Natural killer cell (primary cell): ENCODE data around the gene STRN3. TPM values are rescaled to one million over a fixed set of nuclear protein-coding genes. Genes with fewer than 3 reads are reported as not detected.

Experiments used
- ATAC-seq, 3 donors: fragments of 150-1000 bp in 2 of 3; fragments of 200-7000 bp in 1 of 3; cut with Tn5 transposase; 1 replicate in 1 of 3; 2 replicates in 2 of 3; pipeline ENCODE4 v1.10.0; 2021; ENCODE audit warnings: mild to moderate bottlenecking in 2 of 3, moderate library complexity in 2 of 3
- DNase-seq, 2 donors: peaks; one replicate each; pipeline versions ENCODE4 v3.0.0 to v3.0.0-alpha.2; 2013 to 2021; ENCODE audit warnings: mixed read lengths in 1 of 2
- H3K27ac ChIP-seq: one replicate; pipeline ENCODE4 v1.5.1; 2013; ENCODE audit warnings: mild to moderate bottlenecking, low read length
- H3K27me3 ChIP-seq: one replicate; pipeline ENCODE4 v1.6.1; 2013; ENCODE audit warnings: low read length; ENCODE audit not compliant: control insufficient read depth, insufficient read depth
- H3K36me3 ChIP-seq: one replicate; pipeline ENCODE4 v1.6.1; 2013; ENCODE audit warnings: low read length; ENCODE audit not compliant: control insufficient read depth, insufficient read depth
- H3K4me1 ChIP-seq: one replicate; pipeline ENCODE4 v1.6.1; 2013; ENCODE audit warnings: low read length; ENCODE audit not compliant: control insufficient read depth, insufficient read depth
- H3K4me3 ChIP-seq: one replicate; pipeline ENCODE4 v1.5.1; 2013; ENCODE audit warnings: low read length
- H3K9me3 ChIP-seq: one replicate; pipeline ENCODE4 v1.6.1; 2013; ENCODE audit warnings: low read length; ENCODE audit not compliant: control insufficient read depth, insufficient read depth
- H3K27ac Mint-ChIP-seq, 2 donors: one replicate each; pipeline ENCODE4 v1.8.0; 2022; ENCODE audit warnings: mild to moderate bottlenecking in 2 of 2, mixed read lengths in 2 of 2, moderate library complexity in 1 of 2
- H3K27me3 Mint-ChIP-seq, 2 donors: one replicate each; pipeline ENCODE4 v1.8.0; 2022; ENCODE audit warnings: low read depth in 2 of 2, mixed read lengths in 2 of 2
- H3K36me3 Mint-ChIP-seq: one replicate; pipeline ENCODE4 v1.8.0; 2022; ENCODE audit warnings: mixed read lengths
- H3K4me1 Mint-ChIP-seq, 2 donors: one replicate each; pipeline ENCODE4 v1.8.0; 2022; ENCODE audit warnings: mixed read lengths in 2 of 2
- H3K4me3 Mint-ChIP-seq: one replicate; pipeline ENCODE4 v1.8.0; 2022; ENCODE audit warnings: mild to moderate bottlenecking, moderate library complexity, mixed read lengths
- H3K9me3 Mint-ChIP-seq, 2 donors: one replicate each; pipeline ENCODE4 v1.8.0; 2022; ENCODE audit warnings: mixed read lengths in 2 of 2
- WGBS: methylation state at CpG from one replicate; pipeline ENCODE4 v1.1.7; 2013; ENCODE audit warnings: missing lambda C conversion rate; ENCODE audit not compliant: insufficient coverage; 5-methylcytosine and 5-hydroxymethylcytosine counted together
- intact Hi-C: fragments of 100-400 bp; cut with micrococcal nuclease; formaldehyde crosslinking; loops from one replicate; pipeline ENCODE4 v1.14.2; 2022
- total RNA-seq, 4 donors: library from RNA; stranded (reverse); fragments of 120-200 nt in 1 of 4; gene quantifications; one replicate each; pipeline versions ENCODE4 v1.2.3 to v1.2.4, GENCODE V29; 2013 to 2022
- TF ChIP-seq, protein P1 (sequence below): fragments of 200-600 bp; IDR thresholded peaks from one replicate; pipeline ENCODE4 v1.8.0; 2022; ENCODE audit warnings: antibody characterized with exemption

Gene STRN3
- total RNA-seq, 3 donors from 2014 or later (not counting 1 experiment from before 2014, with no cell fraction given): 19.5 to 34.2 (median 31.1) TPM

DNA sequence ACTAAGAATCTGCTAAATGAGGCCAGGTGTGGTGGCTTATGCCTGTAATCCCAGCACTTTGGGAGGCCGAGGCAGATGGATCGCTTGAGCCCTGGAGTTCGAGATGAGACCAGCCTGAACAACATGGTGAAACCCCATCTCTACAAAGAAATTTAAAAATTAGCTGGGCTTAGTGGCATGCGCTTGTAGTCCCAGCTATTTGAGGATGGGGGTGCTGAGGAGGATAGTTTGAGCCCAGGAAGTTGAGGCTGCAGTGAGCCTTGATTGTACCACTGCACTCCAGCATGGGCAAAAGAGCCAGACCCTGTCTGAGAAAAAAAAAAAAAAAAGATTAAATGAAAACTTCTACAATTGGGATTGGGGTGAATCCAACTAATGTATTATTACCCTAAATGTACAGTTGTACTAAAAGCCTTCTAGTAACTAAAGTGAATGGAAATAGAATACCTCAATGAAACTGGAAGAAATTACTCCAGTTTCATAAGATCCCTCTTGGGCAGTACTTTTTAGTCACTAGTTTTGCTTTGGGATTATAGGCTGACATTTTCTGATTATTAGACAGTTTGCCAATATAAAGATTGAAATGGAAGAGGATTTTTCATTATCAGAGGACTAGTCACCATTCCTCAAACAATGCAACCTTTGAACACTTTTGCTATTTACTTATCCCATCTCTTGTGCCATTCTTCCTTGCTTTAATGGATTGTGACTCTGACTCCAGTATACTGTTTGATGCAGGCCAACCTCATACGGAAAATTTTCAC lies 137.5 kb downstream of the STRN3 start:
- Histone ChIP-seq H3K4me3 (no peak overlapping the region), H3K4me1 (no peaks in the 10 kb centered on the region), H3K27ac (no peak overlapping the region), H3K27me3 (no peaks in the 10 kb centered on the region), H3K36me3 (peaks cover 4% of the 10 kb centered on the region), H3K9me3 (no peaks in the 10 kb centered on the region)
- Mint-ChIP-seq H3K4me3 (no peak overlapping the region), H3K36me3 (no peaks in the 10 kb centered on the region), H3K27me3 (no peaks in the 10 kb centered on the region), H3K4me1 (no peaks in the 10 kb centered on the region), H3K9me3 (no peaks in the 10 kb centered on the region), H3K27ac (peak overlapping the region in 1 of 2 donors; percentile 51)
- intact Hi-C loops: no loop called here
- ATAC-seq (no peak), DNase-seq (no peak)
- WGBS: 98% methylated on average over 5 of the region's 5 CpGs
- TF ChIP-seq, protein P1, sequence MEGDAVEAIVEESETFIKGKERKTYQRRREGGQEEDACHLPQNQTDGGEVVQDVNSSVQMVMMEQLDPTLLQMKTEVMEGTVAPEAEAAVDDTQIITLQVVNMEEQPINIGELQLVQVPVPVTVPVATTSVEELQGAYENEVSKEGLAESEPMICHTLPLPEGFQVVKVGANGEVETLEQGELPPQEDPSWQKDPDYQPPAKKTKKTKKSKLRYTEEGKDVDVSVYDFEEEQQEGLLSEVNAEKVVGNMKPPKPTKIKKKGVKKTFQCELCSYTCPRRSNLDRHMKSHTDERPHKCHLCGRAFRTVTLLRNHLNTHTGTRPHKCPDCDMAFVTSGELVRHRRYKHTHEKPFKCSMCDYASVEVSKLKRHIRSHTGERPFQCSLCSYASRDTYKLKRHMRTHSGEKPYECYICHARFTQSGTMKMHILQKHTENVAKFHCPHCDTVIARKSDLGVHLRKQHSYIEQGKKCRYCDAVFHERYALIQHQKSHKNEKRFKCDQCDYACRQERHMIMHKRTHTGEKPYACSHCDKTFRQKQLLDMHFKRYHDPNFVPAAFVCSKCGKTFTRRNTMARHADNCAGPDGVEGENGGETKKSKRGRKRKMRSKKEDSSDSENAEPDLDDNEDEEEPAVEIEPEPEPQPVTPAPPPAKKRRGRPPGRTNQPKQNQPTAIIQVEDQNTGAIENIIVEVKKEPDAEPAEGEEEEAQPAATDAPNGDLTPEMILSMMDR: no peak

DNA sequence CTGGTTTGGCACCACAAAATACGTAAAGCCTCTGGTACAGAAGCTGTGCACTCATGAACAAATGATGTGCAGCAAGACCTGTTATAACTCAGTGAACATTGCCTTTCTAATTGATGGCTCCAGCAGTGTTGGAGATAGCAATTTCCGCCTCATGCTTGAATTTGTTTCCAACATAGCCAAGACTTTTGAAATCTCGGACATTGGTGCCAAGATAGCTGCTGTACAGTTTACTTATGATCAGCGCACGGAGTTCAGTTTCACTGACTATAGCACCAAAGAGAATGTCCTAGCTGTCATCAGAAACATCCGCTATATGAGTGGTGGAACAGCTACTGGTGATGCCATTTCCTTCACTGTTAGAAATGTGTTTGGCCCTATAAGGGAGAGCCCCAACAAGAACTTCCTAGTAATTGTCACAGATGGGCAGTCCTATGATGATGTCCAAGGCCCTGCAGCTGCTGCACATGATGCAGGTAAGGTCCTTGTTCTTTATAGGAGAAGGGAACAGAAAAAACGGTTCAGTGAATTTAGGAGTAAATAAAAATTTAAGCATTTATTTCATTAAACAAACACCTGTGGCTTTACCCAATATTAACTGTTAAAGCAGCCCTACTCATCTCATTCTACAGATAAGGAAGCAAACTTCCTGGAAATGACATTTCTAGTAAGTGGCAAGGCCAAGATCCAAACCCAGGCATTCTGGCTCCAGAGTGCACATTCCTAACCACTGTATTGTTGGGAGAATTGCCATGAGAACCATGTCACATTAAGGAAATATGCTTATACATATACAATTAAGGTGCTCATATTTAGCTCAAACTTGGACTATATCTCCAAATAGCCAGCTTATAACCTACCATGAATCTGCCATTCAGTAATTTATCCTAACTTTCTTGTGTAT lies 140.1 kb downstream of the STRN3 start:
- Mint-ChIP-seq H3K27me3 (no peaks in the 10 kb centered on the region), H3K4me1 (no peaks in the 10 kb centered on the region), H3K4me3 (no peak overlapping the region), H3K27ac (no peak overlapping the region), H3K36me3 (no peaks in the 10 kb centered on the region), H3K9me3 (no peaks in the 10 kb centered on the region)
- H3K27ac ChIP-seq: no peak overlapping the region
- no peak overlapping the region for H3K4me3 ChIP-seq
- DNase-seq (no peak), ATAC-seq (no peak)
- no peaks in the 10 kb centered on the region for H3K27me3 ChIP-seq
- intact Hi-C loops: no loop called here
- no peaks in the 10 kb centered on the region for H3K36me3 ChIP-seq
- H3K4me1 ChIP-seq: no peaks in the 10 kb centered on the region
- no peaks in the 10 kb centered on the region for H3K9me3 ChIP-seq
- TF ChIP-seq, protein P1: no peak
- 98% methylated on average over 6 of the region's 7 CpGs for WGBS

DNA sequence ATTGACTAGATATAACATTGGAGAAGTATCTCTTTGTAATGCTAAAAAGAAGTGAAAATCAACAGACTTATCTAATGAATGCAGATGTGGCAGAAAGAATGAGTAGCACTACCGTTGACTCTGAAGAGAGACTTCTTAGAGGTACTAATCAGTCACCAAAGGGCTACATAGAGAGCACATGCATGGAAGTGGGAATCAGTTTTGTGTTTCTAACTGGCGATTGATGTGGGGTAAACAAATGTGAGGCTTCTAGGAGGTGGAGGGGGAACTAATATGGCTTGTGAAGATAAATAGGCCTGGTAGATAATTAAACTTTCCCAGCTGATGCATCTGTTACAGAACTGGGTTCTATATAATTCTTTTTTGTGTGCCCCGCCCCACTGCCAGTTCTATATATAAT lies 141.3 kb downstream of the STRN3 start:
- WGBS: 93% methylated on average over 2 of the region's 3 CpGs
- Mint-ChIP-seq H3K27me3 (no peaks in the 10 kb centered on the region), H3K9me3 (no peaks in the 10 kb centered on the region), H3K36me3 (no peaks in the 10 kb centered on the region), H3K4me1 (no peaks in the 10 kb centered on the region), H3K4me3 (no peak overlapping the region), H3K27ac (no peak overlapping the region)
- H3K36me3 ChIP-seq: no peaks in the 10 kb centered on the region
- ATAC-seq: no peak
- no peaks in the 10 kb centered on the region for H3K4me1 ChIP-seq
- TF ChIP-seq, protein P1: no peak
- H3K27ac ChIP-seq: no peak overlapping the region
- H3K27me3 ChIP-seq: no peaks in the 10 kb centered on the region
- DNase-seq: no peak
- H3K9me3 ChIP-seq: no peaks in the 10 kb centered on the region
- H3K4me3 ChIP-seq: no peak overlapping the region
- intact Hi-C loops: no loop called here
